Testis (tissue), 3 donors: ENCODE results near the gene CFAP299. TPM values are rescaled to one million over a fixed set of nuclear protein-coding genes. Genes with fewer than 3 reads are reported as not detected.

Experiments
- DNase-seq: peaks from one replicate; pipeline ENCODE4 v3.0.0-alpha.2; 2019
- H3K27ac ChIP-seq, 2 donors: fragments of 200-600 bp; sonication (generic); one replicate each; pipeline ENCODE4 v1.5.1; 2019
- H3K27me3 ChIP-seq: fragments of 200-600 bp; sonication (generic); one replicate; pipeline ENCODE4 v1.5.1; 2019
- H3K36me3 ChIP-seq: fragments of 200-600 bp; sonication (generic); one replicate; pipeline ENCODE4 v1.5.1; 2017; ENCODE audit warnings: low read depth; ENCODE audit errors: missing control alignments
- H3K4me1 ChIP-seq: fragments of 200-600 bp; sonication (generic); one replicate; pipeline ENCODE4 v1.5.1; 2019
- H3K4me3 ChIP-seq, 2 donors: fragments of 200-600 bp; sonication (generic); one replicate each; pipeline ENCODE4 v1.5.1; 2017 to 2019
- H3K9me3 ChIP-seq: fragments of 200-600 bp; sonication (generic); one replicate; pipeline ENCODE4 v1.5.1; 2017
- POLR2A ChIP-seq: fragments of 450-650 bp; IDR thresholded peaks from one replicate; pipeline ENCODE4 v1.6.1; 2017; ENCODE audit warnings: antibody characterized with exemption, mild to moderate bottlenecking, moderate library complexity
- WGBS, 2 donors: methylation state at CpG; one replicate each; pipeline ENCODE4 v1.1.5; 2018; 5-methylcytosine and 5-hydroxymethylcytosine counted together
- intact Hi-C: fragments of 100-400 bp; cut with DNase I; formaldehyde crosslinking; loops from one replicate; pipeline ENCODE4 v1.15.1; 2023; ENCODE audit warnings: low total_unique reads
- polyA plus RNA-seq: library from polyadenylated mRNA; stranded (reverse); fragments of 350-450 nt; fragmentation: Illumina TruSeq; extraction: RNeasy Lipid Tissue Mini Kit (QIAGEN cat#74804); gene quantifications from one replicate; pipeline ENCODE4 v1.2.3, GENCODE V29; 2014; ENCODE audit warnings: low read depth, low replicate concordance; ENCODE audit not compliant: insufficient read depth
- total RNA-seq, 2 donors: library from RNA; depleted of rRNA; stranded (reverse); fragments of >200 nt; gene quantifications; one replicate each; pipeline ENCODE4 v1.2.3, GENCODE V29; 2016
- TF ChIP-seq, protein P1 (sequence below), 3 experiments: fragments of 450-650 bp in 2 of 3; fragments of 200-600 bp in 1 of 3; sonication (generic) in 1 of 3; IDR thresholded peaks; one replicate each; pipeline ENCODE4 v1.5.1; 2016 to 2019; ENCODE audit warnings: antibody characterized with exemption in 3 of 3, mild to moderate bottlenecking in 2 of 3, moderate library complexity in 1 of 3

The CFAP299 gene
- total and polyA plus RNA-seq, 3 donors from 2014 or later, result 18.1 to 51.9 (median 21.4) TPM

- no peak for DNase-seq
- Histone ChIP-seq H3K4me3 (no peak overlapping the region), H3K4me1 (no peaks in the 10 kb centered on the region), H3K27ac (no peak overlapping the region), H3K27me3 (no peaks in the 10 kb centered on the region), H3K9me3 (no peaks in the 10 kb centered on the region), H3K36me3 (no peaks in the 10 kb centered on the region)
- no peak for TF ChIP-seq POLR2A
- TF ChIP-seq, protein P1, sequence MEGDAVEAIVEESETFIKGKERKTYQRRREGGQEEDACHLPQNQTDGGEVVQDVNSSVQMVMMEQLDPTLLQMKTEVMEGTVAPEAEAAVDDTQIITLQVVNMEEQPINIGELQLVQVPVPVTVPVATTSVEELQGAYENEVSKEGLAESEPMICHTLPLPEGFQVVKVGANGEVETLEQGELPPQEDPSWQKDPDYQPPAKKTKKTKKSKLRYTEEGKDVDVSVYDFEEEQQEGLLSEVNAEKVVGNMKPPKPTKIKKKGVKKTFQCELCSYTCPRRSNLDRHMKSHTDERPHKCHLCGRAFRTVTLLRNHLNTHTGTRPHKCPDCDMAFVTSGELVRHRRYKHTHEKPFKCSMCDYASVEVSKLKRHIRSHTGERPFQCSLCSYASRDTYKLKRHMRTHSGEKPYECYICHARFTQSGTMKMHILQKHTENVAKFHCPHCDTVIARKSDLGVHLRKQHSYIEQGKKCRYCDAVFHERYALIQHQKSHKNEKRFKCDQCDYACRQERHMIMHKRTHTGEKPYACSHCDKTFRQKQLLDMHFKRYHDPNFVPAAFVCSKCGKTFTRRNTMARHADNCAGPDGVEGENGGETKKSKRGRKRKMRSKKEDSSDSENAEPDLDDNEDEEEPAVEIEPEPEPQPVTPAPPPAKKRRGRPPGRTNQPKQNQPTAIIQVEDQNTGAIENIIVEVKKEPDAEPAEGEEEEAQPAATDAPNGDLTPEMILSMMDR (IDR thresholded peaks at IDR 0.05), result no peak
- intact Hi-C loops, result no loop called here
- 77 to 82% methylated on average over 2 of the region's 2 CpGs for WGBS, 2 donors
Observed at GRCh38 chr4:80306260-80306659, 29.3 kb upstream of the CFAP299 start.

- H3K27me3 ChIP-seq, result no peaks in the 10 kb centered on the region
- H3K4me1 ChIP-seq, result no peaks in the 10 kb centered on the region
- no peak overlapping the region for H3K27ac ChIP-seq
- no peaks in the 10 kb centered on the region for H3K9me3 ChIP-seq
- no peaks in the 10 kb centered on the region for H3K36me3 ChIP-seq
- TF ChIP-seq, protein P1 (IDR thresholded peaks at IDR 0.05), result no peak
- WGBS, 2 donors, result 39 to 74% methylated on average over 1 of the region's 1 CpG
- intact Hi-C loops, result no loop called here
- DNase-seq, result no peak
- H3K4me3 ChIP-seq, result no peak overlapping the region
Observed at GRCh38 chr4:80307183-80307735, 28.3 kb upstream of the CFAP299 start.

DNA sequence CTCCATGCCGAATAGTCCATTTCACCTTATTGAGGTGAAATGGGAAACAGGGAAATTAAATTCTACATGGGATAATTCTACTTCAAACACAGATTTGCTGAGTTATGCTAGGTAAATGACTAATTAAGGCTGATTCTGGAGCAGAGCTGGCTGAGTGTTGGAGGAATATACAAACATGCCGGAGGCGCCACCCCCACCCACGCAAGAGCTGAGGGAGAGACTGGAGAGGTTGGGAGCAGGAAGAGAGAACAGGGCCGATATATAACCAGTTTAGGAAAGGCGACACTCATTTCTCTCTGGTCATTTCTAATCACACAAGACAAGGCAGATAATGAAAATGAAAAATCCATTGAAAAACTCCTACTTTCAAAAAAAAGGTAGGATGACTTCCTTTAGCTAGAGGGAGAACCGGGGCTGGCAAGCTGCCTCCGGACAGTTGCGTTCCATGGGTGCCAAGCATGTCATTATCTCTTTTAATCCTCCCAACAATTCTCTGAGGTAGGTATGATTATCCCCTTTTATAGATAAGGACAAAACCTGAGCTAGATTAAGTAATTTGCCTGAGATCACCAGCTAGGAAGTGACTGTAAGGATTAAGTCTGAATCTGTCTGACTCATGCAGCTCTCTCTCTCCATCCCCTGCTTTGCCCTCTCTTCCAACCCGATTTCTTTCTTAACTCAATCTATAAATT, 27.6 kb upstream of the CFAP299 start:
- H3K4me3 ChIP-seq, result no peak overlapping the region
- no peaks in the 10 kb centered on the region for H3K36me3 ChIP-seq
- 13 to 14% methylated on average over 10 of the region's 10 CpGs for WGBS, 2 donors
- H3K27ac ChIP-seq, result no peak overlapping the region
- intact Hi-C loops, result no loop called here
- TF ChIP-seq, protein P1 (IDR thresholded peaks at IDR 0.05), result no peak
- TF ChIP-seq POLR2A, result no peak
- no peaks in the 10 kb centered on the region for H3K27me3 ChIP-seq
- no peaks in the 10 kb centered on the region for H3K4me1 ChIP-seq
- no peaks in the 10 kb centered on the region for H3K9me3 ChIP-seq
- no peak for DNase-seq

GRCh38 chr4:80308466-80308822, 27.1 kb upstream of the CFAP299 start:
- intact Hi-C loops, result no loop called here
- TF ChIP-seq, protein P1 (IDR thresholded peaks at IDR 0.05), result no peak
- no peak for TF ChIP-seq POLR2A
- Histone ChIP-seq H3K27me3 (no peaks in the 10 kb centered on the region), H3K4me1 (no peaks in the 10 kb centered on the region), H3K36me3 (no peaks in the 10 kb centered on the region), H3K9me3 (no peaks in the 10 kb centered on the region), H3K27ac (no peak overlapping the region), H3K4me3 (no peak overlapping the region)
- no peak for DNase-seq
- WGBS, 2 donors, result 53 to 57% methylated on average over 4 of the region's 4 CpGs
